AG09319 (cell line): Measurements from ENCODE around the gene PNKD.

Experiments
- DNase-seq: peaks from one replicate; pipeline ENCODE4 v3.0.0-alpha.2; 2010; ENCODE audit warnings: low read depth; ENCODE audit errors: extremely low read depth
- CTCF ChIP-seq: IDR thresholded peaks from 2 replicates; pipeline ENCODE4 v1.5.1; 2011; ENCODE audit warnings: low read depth, mild to moderate bottlenecking, inconsistent platforms, low read length, moderate library complexity

PNKD gene

DNA sequence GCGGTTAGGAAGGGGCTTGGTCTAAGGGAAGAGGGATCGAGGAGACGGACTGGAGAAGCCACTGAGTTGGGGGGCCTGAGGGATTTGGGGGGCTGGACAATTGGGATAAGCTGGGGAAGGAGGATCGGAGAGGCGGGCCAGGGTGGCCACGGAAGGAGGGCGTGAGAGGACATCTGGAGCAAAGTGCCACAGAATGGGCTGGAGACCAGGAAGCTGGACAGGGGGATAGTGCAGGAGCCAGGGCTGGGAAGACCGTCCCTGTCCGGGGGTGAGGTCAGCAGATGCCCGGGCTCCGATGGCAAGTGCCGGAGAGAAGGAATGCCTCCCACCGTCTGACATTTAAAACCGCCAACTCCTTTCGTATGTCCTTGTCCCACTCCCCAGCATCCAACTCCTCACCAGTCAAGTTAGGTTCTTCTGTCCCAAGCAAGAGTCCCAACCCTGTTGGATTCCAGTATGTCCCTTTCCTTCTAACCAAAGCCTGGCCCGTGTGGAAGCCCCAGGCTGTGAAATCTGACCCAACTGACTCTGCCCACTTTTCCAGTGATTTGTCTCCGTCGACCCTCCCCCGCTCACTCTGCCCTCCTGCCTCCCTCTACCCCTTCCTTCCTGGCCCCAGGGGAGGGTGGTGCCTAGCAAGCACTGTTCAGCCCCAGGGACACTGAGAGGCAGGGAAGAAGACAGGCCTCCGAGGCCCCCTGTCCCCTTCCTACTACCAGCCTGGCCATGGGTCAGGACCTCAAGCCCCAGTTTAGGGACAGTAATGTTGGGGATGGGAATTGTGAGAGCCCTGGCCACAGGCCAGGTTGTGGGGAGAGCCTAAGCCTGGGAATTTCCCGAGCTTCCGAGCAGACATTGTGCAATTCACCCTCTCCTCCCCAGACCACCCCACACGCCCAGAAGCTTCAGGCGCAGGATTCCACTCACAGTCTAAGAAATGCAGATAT is 53.5 kb downstream of the PNKD start:
- DNase-seq, result no peak
- TF ChIP-seq CTCF, result no peak

GRCh38 chr2:218325566-218326160 is 55.3 kb downstream of the PNKD start:
- no peak for DNase-seq
- no peak for TF ChIP-seq CTCF

DNA sequence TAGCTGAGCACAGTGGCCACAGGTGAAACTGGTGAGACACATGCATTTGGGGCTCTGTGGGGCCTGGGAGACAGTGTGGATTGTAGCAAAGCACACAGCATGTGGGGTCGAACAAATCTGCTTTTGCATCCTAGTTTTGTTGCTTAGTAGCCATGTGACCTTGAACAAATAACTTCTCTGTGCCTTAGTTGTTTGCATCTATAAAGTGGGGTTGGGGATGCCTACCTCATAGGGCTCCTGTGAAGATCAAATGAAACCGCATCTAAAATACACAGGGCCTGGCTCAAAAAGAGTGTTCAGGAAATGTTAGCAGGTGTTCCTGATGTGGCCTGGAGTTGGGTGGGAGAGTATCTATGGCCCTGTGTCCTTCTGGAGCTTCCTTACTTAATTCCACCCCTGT is 56.0 kb downstream of the PNKD start:
- no peak for DNase-seq

GRCh38 chr2:218327451-218328210 is 57.3 kb downstream of the PNKD start:
- TF ChIP-seq CTCF, result no peak
- DNase-seq, result no peak

More for the DNA sequence above, 56.0 kb downstream of the PNKD start:
- no peak for TF ChIP-seq CTCF

- no peak for DNase-seq
- TF ChIP-seq CTCF, result no peak
Measured at GRCh38 chr2:218328294-218328693, 58.0 kb downstream of the PNKD start.

DNA sequence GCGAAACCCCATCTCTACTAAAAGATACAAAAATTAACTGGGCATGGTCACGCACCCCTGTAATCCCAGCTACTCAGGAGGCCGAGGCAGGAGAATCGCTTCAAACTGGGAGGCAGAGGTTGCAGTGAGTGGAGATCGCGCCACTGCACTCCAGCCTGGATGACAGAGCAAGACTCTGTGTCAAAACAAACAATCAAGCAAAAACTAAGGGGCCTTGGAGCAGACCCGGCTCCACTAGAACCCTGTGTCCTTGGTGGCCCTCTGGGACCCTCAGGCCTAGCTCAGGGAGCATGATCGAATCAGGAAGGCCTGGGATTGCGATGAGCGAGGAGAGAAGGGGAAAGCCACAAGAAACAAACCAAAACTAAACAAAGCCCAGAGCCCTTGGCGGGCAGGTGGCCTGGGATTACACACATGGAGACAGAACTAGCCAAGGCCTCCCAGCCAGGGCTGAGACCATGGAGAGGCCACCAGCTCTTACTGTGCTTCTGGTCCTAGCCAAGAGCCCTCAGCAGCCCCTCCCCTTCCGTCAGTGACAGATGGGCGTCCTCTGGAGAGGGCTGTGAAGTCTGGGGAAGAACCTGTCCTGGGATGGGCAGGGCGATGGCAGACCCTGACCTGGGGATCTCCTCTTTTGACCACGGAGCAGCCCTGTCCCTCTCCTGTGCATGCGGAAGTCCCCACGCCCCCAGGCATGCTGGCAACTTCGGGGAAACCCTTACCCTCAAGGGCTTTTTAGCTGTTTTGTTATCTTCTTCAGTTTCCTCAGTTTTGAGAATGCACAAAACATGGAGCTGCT is 58.9 kb downstream of the PNKD start:
- TF ChIP-seq CTCF, result no peak
- no peak for DNase-seq
